HCT116 (cell line): Measurements from ENCODE around the gene ST8SIA3. TPM values are rescaled to one million over a fixed set of nuclear protein-coding genes. Genes with fewer than 3 reads are reported as not detected.

Experiments
- ATAC-seq: fragments of 200-7000 bp; cut with Tn5 transposase; 2 replicates; pipeline ENCODE4 v1.9.1; 2020; ENCODE audit warnings: mild to moderate bottlenecking, moderate library complexity
- BruUV-seq: library from RNA; stranded (reverse); fragments of 400-500 nt; replicated peaks from 2 replicates; lab custom pipeline; 2021; lab: Mats Ljungman, UMichigan
- CTCF ChIA-PET: fragments of 300-600 bp; sonication (Branson Sonifier 250); formaldehyde crosslinking; loops from one replicate; lab custom pipeline; 2021; ENCODE audit warnings: antibody characterized with exemption; lab: Charles Lee
- POLR2A ChIA-PET: fragments of 300-600, 350-600 bp; sonication (Branson Sonifier 250); formaldehyde crosslinking; loops from one replicate; lab custom pipeline; 2021; ENCODE audit warnings: antibody characterized with exemption; lab: Charles Lee
- RAD21 ChIA-PET, 2 experiments: fragments of 300-600 bp; sonication (Branson Sonifier 250); formaldehyde crosslinking; loops; one replicate each; lab custom pipeline; 2023; ENCODE audit warnings: low total read pairs in 2 of 2; ENCODE audit not compliant: uncharacterized antibody in 2 of 2, unreplicated experiment in 2 of 2, low non-redundant PET in 1 of 2; lab: Charles Lee
- DNase-seq: peaks from one replicate; pipeline ENCODE4 v3.0.0-alpha.2; 2010; ENCODE audit warnings: low read depth, low spot score
- H2AFZ ChIP-seq: fragments of 200-600 bp; shearing (Covaris generic), sonication (generic); 2 replicates; pipeline ENCODE4 v1.6.1; 2017; ENCODE audit warnings: low read depth, mixed run types, mixed read lengths, antibody characterized with exemption, low read length; ENCODE audit not compliant: poor library complexity, severe bottlenecking
- H3K27ac ChIP-seq: 2 replicates; pipeline ENCODE4 v1.5.1; 2012; ENCODE audit warnings: low read depth, low read length
- H3K27me3 ChIP-seq: fragments of 200-600 bp; sonication (generic); 2 replicates; pipeline ENCODE4 v1.6.1; 2016; ENCODE audit warnings: mixed run types, low read length, mixed read lengths; ENCODE audit not compliant: insufficient read depth
- H3K36me3 ChIP-seq, 2 experiments: fragments of 200-500 bp in 1 of 2; fragments of 200-600 bp in 1 of 2; sonication (Bioruptor generic) in 1 of 2; sonication (generic) in 1 of 2; 2 replicates each; pipeline versions ENCODE4 v1.5.1 to v1.6.1; 2014 to 2016; ENCODE audit warnings: low read length in 2 of 2, inconsistent platforms in 1 of 2, mixed read lengths in 1 of 2, mixed run types in 1 of 2; ENCODE audit not compliant: insufficient read depth in 2 of 2, control insufficient read depth in 1 of 2
- H3K4me1 ChIP-seq, 2 experiments: fragments of 200-600 bp in 1 of 2; sonication (generic) in 1 of 2; 2 replicates each; pipeline versions ENCODE4 v1.5.1 to v1.6.1; 2012 to 2017; ENCODE audit warnings: low read length in 2 of 2, inconsistent platforms in 1 of 2, mild to moderate bottlenecking in 1 of 2, mixed read lengths in 1 of 2, mixed run types in 1 of 2, moderate library complexity in 1 of 2; ENCODE audit not compliant: insufficient read depth in 2 of 2, control insufficient read depth in 1 of 2
- H3K4me2 ChIP-seq: fragments of 200-600 bp; sonication (generic); 2 replicates; pipeline ENCODE4 v1.6.1; 2017; ENCODE audit warnings: mixed run types, low read length, mixed read lengths
- H3K4me3 ChIP-seq, 2 experiments: fragments of 200-600 bp in 1 of 2; sonication (generic) in 1 of 2; replicated peaks in 1 of 2; 2 replicates each; pipeline ENCODE4 v1.5.1; 2011 to 2016; ENCODE audit warnings: low read length in 2 of 2, control low read depth in 1 of 2, low read depth in 1 of 2, mild to moderate bottlenecking in 1 of 2, mixed read lengths in 1 of 2, mixed run types in 1 of 2
- H3K79me2 ChIP-seq: fragments of 200-600 bp; sonication (generic); 2 replicates; pipeline ENCODE4 v1.6.1; 2017; ENCODE audit warnings: mild to moderate bottlenecking, mixed run types, low read length, moderate library complexity, mixed read lengths; ENCODE audit not compliant: insufficient read depth
- H3K9ac ChIP-seq: fragments of 200-600 bp; sonication (generic); 2 replicates; pipeline ENCODE4 v1.6.1; 2016; ENCODE audit warnings: low read length, mixed read lengths
- H3K9me2 ChIP-seq: fragments of 200-600 bp; sonication (generic), shearing (Covaris generic); 2 replicates; pipeline ENCODE4 v1.6.1; 2017; ENCODE audit warnings: mixed run types, mild to moderate bottlenecking, moderate library complexity; ENCODE audit not compliant: insufficient read depth
- H3K9me3 ChIP-seq, 2 experiments: fragments of 200-500 bp in 1 of 2; fragments of 200-600 bp in 1 of 2; sonication (Bioruptor generic) in 1 of 2; sonication (generic) in 1 of 2; 2 replicates each; pipeline ENCODE4 v1.6.1; 2014 to 2017; ENCODE audit warnings: low read length in 2 of 2, mixed read lengths in 2 of 2, inconsistent platforms in 1 of 2, low read depth in 1 of 2, mild to moderate bottlenecking in 1 of 2, mixed run types in 1 of 2, moderate library complexity in 1 of 2; ENCODE audit not compliant: control insufficient read depth in 1 of 2, insufficient read depth in 1 of 2
- H4K20me1 ChIP-seq: fragments of 200-600 bp; sonication (generic), shearing (Covaris generic); 2 replicates; pipeline ENCODE4 v1.6.1; 2017; ENCODE audit warnings: mixed run types, mild to moderate bottlenecking, moderate library complexity; ENCODE audit not compliant: insufficient read depth
- CBX3 ChIP-seq: IDR thresholded peaks from 2 replicates; pipeline ENCODE4 v1.6.1; 2012; ENCODE audit warnings: low read depth
- CEBPB ChIP-seq: IDR thresholded peaks from 2 replicates; pipeline ENCODE4 v1.6.1; 2012; ENCODE audit warnings: low read depth
- CTCF ChIP-seq, 3 experiments: fragments of 200-600 bp in 1 of 3; sonication (generic) in 1 of 3; IDR thresholded peaks in 2 of 3; conservative IDR thresholded peaks in 1 of 3; 2 replicates each; pipeline ENCODE4 v1.5.1; 2012 to 2017; ENCODE audit warnings: low read depth in 2 of 3, low read length in 2 of 3, antibody characterized with exemption in 1 of 3, borderline replicate concordance in 1 of 3, control low read depth in 1 of 3, mild to moderate bottlenecking in 1 of 3, mixed read lengths in 1 of 3, mixed run types in 1 of 3, moderate library complexity in 1 of 3; ENCODE audit not compliant: insufficient read depth in 1 of 3
- EGR1 ChIP-seq: IDR thresholded peaks from 2 replicates; pipeline ENCODE4 v1.6.1; 2012; ENCODE audit warnings: low read depth
- ELF1 ChIP-seq: IDR thresholded peaks from 2 replicates; pipeline ENCODE4 v1.6.1; 2012; ENCODE audit warnings: low read depth, borderline replicate concordance
- EZH2 ChIP-seq: fragments of 200-600 bp; sonication (generic); IDR thresholded peaks from 2 replicates; pipeline ENCODE4 v1.6.1; 2017; ENCODE audit warnings: antibody characterized with exemption, mixed run types
- JUND ChIP-seq: IDR thresholded peaks from 2 replicates; pipeline ENCODE4 v1.6.1; 2012
- POLR2A ChIP-seq: IDR thresholded peaks from 2 replicates; pipeline ENCODE4 v1.7.0; 2011; ENCODE audit warnings: borderline replicate concordance; ENCODE audit not compliant: insufficient read depth, insufficient read length; ENCODE audit errors: extremely low read depth
- SIN3A ChIP-seq: IDR thresholded peaks from 2 replicates; pipeline ENCODE4 v1.6.1; 2012; ENCODE audit warnings: low read depth
- SP1 ChIP-seq: IDR thresholded peaks from 2 replicates; pipeline ENCODE4 v1.6.1; 2012; ENCODE audit warnings: low read depth
- ZNF274 ChIP-seq: fragments of 200-500 bp; sonication (Bioruptor generic); IDR thresholded peaks from 2 replicates; pipeline ENCODE4 v1.6.1; 2014; ENCODE audit warnings: mild to moderate bottlenecking, low read depth, low read length, inconsistent platforms
- intact Hi-C: fragments of 100-400 bp; cut with micrococcal nuclease; formaldehyde crosslinking; loops from 2 replicates; pipeline ENCODE4 v1.10.0; 2022
- total RNA-seq: library from RNA; stranded (reverse); gene quantifications from one replicate; pipeline ENCODE4 v1.2.1, GENCODE V29; 2021; ENCODE audit not compliant: unreplicated experiment
- TF ChIP-seq, protein P1 (sequence below): IDR thresholded peaks from 2 replicates; pipeline ENCODE4 v1.6.1; 2012
- TF ChIP-seq, protein P2 (sequence below): IDR thresholded peaks from 2 replicates; pipeline ENCODE4 v1.6.1; 2012; ENCODE audit warnings: low read depth

ST8SIA3 gene
- total RNA-seq, 1 experiment from 2014 or later: not detected

DNA sequence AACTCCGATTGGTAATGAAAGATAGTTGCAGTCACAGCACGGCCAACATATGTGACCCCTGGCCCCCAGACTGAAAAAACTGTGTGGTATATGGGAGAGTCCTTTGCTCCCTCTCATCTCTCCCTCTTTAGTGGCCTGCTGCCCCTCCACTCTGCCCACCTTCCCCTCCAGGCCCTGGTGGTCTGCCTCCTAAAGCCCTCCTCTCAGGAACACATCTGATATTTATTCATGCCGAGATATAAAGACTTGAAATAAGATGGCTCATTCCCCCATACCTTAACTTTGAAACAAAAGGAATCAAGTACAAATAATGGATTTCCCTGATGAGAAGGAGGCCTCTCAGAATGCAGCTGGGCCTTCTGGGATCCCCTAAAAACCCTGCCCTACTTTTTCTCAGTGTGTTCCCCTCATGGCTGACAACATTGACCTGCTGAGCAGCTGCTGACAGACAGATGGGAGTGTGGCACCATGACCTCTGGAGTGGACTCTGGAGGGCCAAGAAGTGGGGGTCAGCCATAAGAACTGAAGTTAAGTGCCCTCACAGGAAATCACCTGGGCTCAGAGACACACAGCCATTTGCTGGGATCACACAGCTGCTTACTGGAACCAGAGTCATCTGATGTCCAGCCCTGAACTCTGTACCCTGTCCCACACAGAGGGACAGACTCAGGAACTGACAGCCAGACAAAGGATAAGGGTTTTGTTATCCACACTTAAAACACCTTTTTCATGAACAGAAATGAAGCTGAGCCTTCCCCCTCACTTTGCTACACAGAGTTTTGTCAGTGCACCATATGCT lies 39.8 kb upstream of the ST8SIA3 start:
- ChIA-PET CTCF (no interaction called here), RAD21 (no interaction called here), POLR2A (no interaction called here)
- no peaks in the 10 kb centered on the region for H3K9me2 ChIP-seq
- no peaks in the 10 kb centered on the region for H3K79me2 ChIP-seq
- no peak for TF ChIP-seq CTCF (IDR thresholded peaks at IDR 0.05 in 2 of 3, conservative IDR thresholded peaks at IDR 0.05 in 1 of 3; ENCODE audit: borderline replicate concordance in 1 of 3, insufficient read depth in 1 of 3, low read depth in 2 of 3, low read length in 2 of 3)
- no peak for TF ChIP-seq SP1
- TF ChIP-seq CEBPB: no peak
- no peak for TF ChIP-seq EGR1
- TF ChIP-seq ZNF274: no peak
- no peak for TF ChIP-seq SIN3A
- TF ChIP-seq ELF1: no peak
- no peak for TF ChIP-seq POLR2A
- TF ChIP-seq, protein P1, sequence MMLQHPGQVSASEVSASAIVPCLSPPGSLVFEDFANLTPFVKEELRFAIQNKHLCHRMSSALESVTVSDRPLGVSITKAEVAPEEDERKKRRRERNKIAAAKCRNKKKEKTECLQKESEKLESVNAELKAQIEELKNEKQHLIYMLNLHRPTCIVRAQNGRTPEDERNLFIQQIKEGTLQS: no peak
- no peak for TF ChIP-seq JUND
- no peak for TF ChIP-seq EZH2
- TF ChIP-seq, protein P2, sequence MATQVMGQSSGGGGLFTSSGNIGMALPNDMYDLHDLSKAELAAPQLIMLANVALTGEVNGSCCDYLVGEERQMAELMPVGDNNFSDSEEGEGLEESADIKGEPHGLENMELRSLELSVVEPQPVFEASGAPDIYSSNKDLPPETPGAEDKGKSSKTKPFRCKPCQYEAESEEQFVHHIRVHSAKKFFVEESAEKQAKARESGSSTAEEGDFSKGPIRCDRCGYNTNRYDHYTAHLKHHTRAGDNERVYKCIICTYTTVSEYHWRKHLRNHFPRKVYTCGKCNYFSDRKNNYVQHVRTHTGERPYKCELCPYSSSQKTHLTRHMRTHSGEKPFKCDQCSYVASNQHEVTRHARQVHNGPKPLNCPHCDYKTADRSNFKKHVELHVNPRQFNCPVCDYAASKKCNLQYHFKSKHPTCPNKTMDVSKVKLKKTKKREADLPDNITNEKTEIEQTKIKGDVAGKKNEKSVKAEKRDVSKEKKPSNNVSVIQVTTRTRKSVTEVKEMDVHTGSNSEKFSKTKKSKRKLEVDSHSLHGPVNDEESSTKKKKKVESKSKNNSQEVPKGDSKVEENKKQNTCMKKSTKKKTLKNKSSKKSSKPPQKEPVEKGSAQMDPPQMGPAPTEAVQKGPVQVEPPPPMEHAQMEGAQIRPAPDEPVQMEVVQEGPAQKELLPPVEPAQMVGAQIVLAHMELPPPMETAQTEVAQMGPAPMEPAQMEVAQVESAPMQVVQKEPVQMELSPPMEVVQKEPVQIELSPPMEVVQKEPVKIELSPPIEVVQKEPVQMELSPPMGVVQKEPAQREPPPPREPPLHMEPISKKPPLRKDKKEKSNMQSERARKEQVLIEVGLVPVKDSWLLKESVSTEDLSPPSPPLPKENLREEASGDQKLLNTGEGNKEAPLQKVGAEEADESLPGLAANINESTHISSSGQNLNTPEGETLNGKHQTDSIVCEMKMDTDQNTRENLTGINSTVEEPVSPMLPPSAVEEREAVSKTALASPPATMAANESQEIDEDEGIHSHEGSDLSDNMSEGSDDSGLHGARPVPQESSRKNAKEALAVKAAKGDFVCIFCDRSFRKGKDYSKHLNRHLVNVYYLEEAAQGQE: no peak
- TF ChIP-seq CBX3: no peak
- no peaks in the 10 kb centered on the region for H3K4me1 ChIP-seq
- no peaks in the 10 kb centered on the region for H3K36me3 ChIP-seq
- H3K9me3 ChIP-seq: no peaks in the 10 kb centered on the region
- no peak overlapping the region for H2AFZ ChIP-seq
- intact Hi-C loops: no loop called here
- H3K4me3 ChIP-seq: no peak overlapping the region
- DNase-seq: no peak
- no peak overlapping the region for H3K27ac ChIP-seq
- H4K20me1 ChIP-seq: no peaks in the 10 kb centered on the region
- no peak for ATAC-seq
- no peak overlapping the region for H3K4me2 ChIP-seq
- BruUV-seq: no TSS peak
- peaks cover 42% of the 10 kb centered on the region for H3K27me3 ChIP-seq
- no peak overlapping the region for H3K9ac ChIP-seq
